Tibial artery (tissue), 4 donors: ENCODE data around the gene CYTH1.

Experiments used
- DNase-seq, 2 donors: peaks; one replicate each; pipeline ENCODE4 v3.0.0-alpha.2; 2019
- H3K27ac ChIP-seq, 2 donors: fragments of 200-600 bp; sonication (generic) in 1 of 2; 1 replicate in 1 of 2; 2 replicates in 1 of 2; pipeline ENCODE4 v1.5.1; 2018 to 2019; ENCODE audit warnings: mild to moderate bottlenecking in 1 of 2
- H3K27me3 ChIP-seq, 2 donors: fragments of 200-600 bp; sonication (generic) in 1 of 2; one replicate each; pipeline versions ENCODE4 v1.5.1 to v1.6.0; 2016 to 2019
- H3K36me3 ChIP-seq, 3 donors: fragments of 200-600 bp; sonication (generic) in 2 of 3; one replicate each; pipeline ENCODE4 v1.5.1; 2016 to 2019; ENCODE audit warnings: mild to moderate bottlenecking in 2 of 3
- H3K4me1 ChIP-seq, 4 donors: fragments of 200-600 bp; sonication (generic) in 2 of 4; 1 replicate in 3 of 4; 2 replicates in 1 of 4; pipeline ENCODE4 v1.5.1; 2016 to 2019
- H3K4me3 ChIP-seq, 2 donors: fragments of 200-600 bp; sonication (generic) in 1 of 2; 1 replicate in 1 of 2; 2 replicates in 1 of 2; pipeline ENCODE4 v1.5.1; 2018 to 2019; ENCODE audit warnings: mild to moderate bottlenecking in 2 of 2
- H3K9me3 ChIP-seq, 3 donors: fragments of 200-600 bp; sonication (generic) in 1 of 3; one replicate each; pipeline ENCODE4 v1.5.1; 2016 to 2019
- CTCF ChIP-seq, 2 experiments: fragments of 200-600 bp in 1 of 2; fragments of 450-650 bp in 1 of 2; IDR thresholded peaks; one replicate each; pipeline ENCODE4 v1.5.1; 2017 to 2019; ENCODE audit warnings: antibody characterized with exemption in 2 of 2, mild to moderate bottlenecking in 1 of 2, moderate library complexity in 1 of 2
- intact Hi-C: fragments of 100-400 bp; cut with DNase I; formaldehyde crosslinking; loops from one replicate; pipeline ENCODE4 v1.15.0; 2023; ENCODE audit warnings: low total_unique reads

Gene CYTH1

GRCh38 chr17:78712043-78712442 is 70.0 kb downstream of the CYTH1 start:
- peaks cover 0 to 25% (median 19%) of the 10 kb centered on the region in 4 donors for H3K4me1 ChIP-seq
- no peak for TF ChIP-seq CTCF (IDR thresholded peaks at IDR 0.05)
- intact Hi-C loops = no loop called here

GRCh38 chr17:78710607-78711006 is 71.5 kb downstream of the CYTH1 start:
- H3K27ac ChIP-seq = no peak overlapping the region
- H3K9me3 ChIP-seq = no peaks in the 10 kb centered on the region
- intact Hi-C loops = no loop called here
- H3K4me1 ChIP-seq = peaks cover 0 to 10% (median 5%) of the 10 kb centered on the region in 4 donors
- no peak for TF ChIP-seq CTCF (IDR thresholded peaks at IDR 0.05)
- H3K27me3 ChIP-seq = no peaks in the 10 kb centered on the region
- H3K4me3 ChIP-seq = no peak overlapping the region
- peaks cover 0 to 2% (median 0%) of the 10 kb centered on the region in 3 donors for H3K36me3 ChIP-seq
- no peak for DNase-seq

More at GRCh38 chr17:78712043-78712442, 70.0 kb downstream of the CYTH1 start:
- no peak overlapping the region for H3K4me3 ChIP-seq
- no peak for DNase-seq
- H3K36me3 ChIP-seq = no peaks in the 10 kb centered on the region
- no peak overlapping the region for H3K27ac ChIP-seq
- no peaks in the 10 kb centered on the region for H3K9me3 ChIP-seq
- H3K27me3 ChIP-seq = no peaks in the 10 kb centered on the region

GRCh38 chr17:78709751-78710181 is 72.3 kb downstream of the CYTH1 start:
- Histone ChIP-seq H3K4me3 (no peak overlapping the region), H3K36me3 (peaks cover 0 to 10% (median 0%) of the 10 kb centered on the region in 3 donors), H3K27ac (no peak overlapping the region), H3K27me3 (no peaks in the 10 kb centered on the region), H3K4me1 (peaks cover 0 to 2% (median 0%) of the 10 kb centered on the region in 4 donors), H3K9me3 (no peaks in the 10 kb centered on the region)
- no peak for DNase-seq
- no peak for TF ChIP-seq CTCF (IDR thresholded peaks at IDR 0.05)
- intact Hi-C loops = loop anchor here (5.0 kb wide), 1 partner anchor 212 kb away; no protein-coding TSS in a partner anchor

- Histone ChIP-seq H3K9me3 (no peaks in the 10 kb centered on the region), H3K27ac (no peak overlapping the region), H3K4me3 (no peak overlapping the region), H3K27me3 (no peaks in the 10 kb centered on the region), H3K4me1 (no peaks in the 10 kb centered on the region), H3K36me3 (peaks cover 0 to 16% (median 0%) of the 10 kb centered on the region in 3 donors)
- DNase-seq = no peak
- intact Hi-C loops = loop anchor here (5.0 kb wide), 1 partner anchor 212 kb away; no protein-coding TSS in a partner anchor
- no peak for TF ChIP-seq CTCF (IDR thresholded peaks at IDR 0.05)
Observed at GRCh38 chr17:78709119-78709681, 72.9 kb downstream of the CYTH1 start.

GRCh38 chr17:78708510-78708973 is 73.5 kb downstream of the CYTH1 start:
- peak; percentile 58 to 76 for DNase-seq
- Histone ChIP-seq H3K27ac (no peak overlapping the region), H3K9me3 (no peaks in the 10 kb centered on the region), H3K4me3 (no peak overlapping the region), H3K36me3 (peaks cover 0 to 23% (median 7%) of the 10 kb centered on the region in 3 donors), H3K4me1 (no peaks in the 10 kb centered on the region), H3K27me3 (no peaks in the 10 kb centered on the region)
- TF ChIP-seq CTCF (IDR thresholded peaks at IDR 0.05) = peak; percentile 83
- intact Hi-C loops = loop anchor here (5.0 kb wide), 1 partner anchor 211 kb away; no protein-coding TSS in a partner anchor
